Transverse colon (tissue), 4 donors: ENCODE results near the gene SIM2. TPM values are rescaled to one million over a fixed set of nuclear protein-coding genes. Genes with fewer than 3 reads are reported as not detected.

Source experiments
- DNase-seq: peaks from one replicate; pipeline ENCODE4 v3.0.0-alpha.2; 2019
- H3K27ac ChIP-seq, 4 donors: fragments of 200-600 bp; sonication (generic); 2 replicates each; pipeline ENCODE4 v1.5.1; 2016 to 2018; ENCODE audit warnings: inconsistent platforms in 4 of 4
- H3K27me3 ChIP-seq: fragments of 200-600 bp; sonication (generic); 2 replicates; pipeline ENCODE4 v1.5.1; 2017; ENCODE audit warnings: inconsistent platforms
- H3K36me3 ChIP-seq, 4 donors: fragments of 200-600 bp; sonication (generic); 2 replicates each; pipeline ENCODE4 v1.5.1; 2017 to 2019; ENCODE audit warnings: inconsistent platforms in 4 of 4
- H3K4me1 ChIP-seq, 4 donors: fragments of 200-600 bp; sonication (generic); 2 replicates each; pipeline ENCODE4 v1.5.1; 2017 to 2020; ENCODE audit warnings: inconsistent platforms in 4 of 4
- H3K4me3 ChIP-seq, 4 donors: fragments of 200-600 bp; sonication (generic); 1 replicate in 1 of 4; 2 replicates in 3 of 4; pipeline versions ENCODE4 v1.5.1 to v1.6.1; 2017 to 2019; ENCODE audit warnings: inconsistent platforms in 4 of 4
- H3K9me3 ChIP-seq, 2 donors: fragments of 200-600 bp; sonication (generic); 2 replicates each; pipeline ENCODE4 v1.5.1; 2017 to 2019; ENCODE audit warnings: inconsistent platforms in 2 of 2
- EP300 ChIP-seq: sonication (generic); formaldehyde crosslinking; IDR thresholded peaks from one replicate; pipeline ENCODE4 v1.6.1; 2017; ENCODE audit warnings: antibody characterized with exemption, low read depth
- POLR2A ChIP-seq: fragments of 450-650 bp; IDR thresholded peaks from one replicate; pipeline ENCODE4 v1.6.1; 2016; ENCODE audit warnings: antibody characterized with exemption, mild to moderate bottlenecking, moderate library complexity
- POLR2AphosphoS5 ChIP-seq, 3 donors: sonication (generic); formaldehyde crosslinking; IDR thresholded peaks; one replicate each; pipeline ENCODE4 v1.6.1; 2016; ENCODE audit warnings: antibody characterized with exemption in 3 of 3
- WGBS, 2 donors: methylation state at CpG; one replicate each; pipeline ENCODE4 v1.1.5; 2018; ENCODE audit warnings: low coverage in 1 of 2; 5-methylcytosine and 5-hydroxymethylcytosine counted together
- in situ Hi-C, 4 donors: fragments of 200-750 bp; cut with MboI; loops; one replicate each; pipeline versions ENCODE4 v1.15.0 to v1.15.1; 2017; ENCODE audit warnings: low sequenced_read_pairs in 3 of 4, low pct_ligation_motif_present in 1 of 4, low pct_unique_long_range_greater_than_20kb in 1 of 4
- intact Hi-C: fragments of 100-400 bp; cut with DNase I; formaldehyde crosslinking; loops from one replicate; pipeline ENCODE4 v1.15.1; 2023; ENCODE audit warnings: low total_unique reads
- total RNA-seq, 4 donors: library from RNA; depleted of rRNA; stranded (reverse); fragments of >200 nt; gene quantifications; one replicate each; pipeline ENCODE4 v1.1.0, GENCODE V29; 2016
- TF ChIP-seq, protein P1 (sequence below), 5 experiments: fragments of 200-600 bp in 3 of 5; fragments of 450-650 bp in 2 of 5; sonication (generic) in 3 of 5; IDR thresholded peaks; 1 replicate in 2 of 5; 2 replicates in 3 of 5; pipeline ENCODE4 v1.5.1; 2016 to 2017; ENCODE audit warnings: antibody characterized with exemption in 5 of 5, inconsistent platforms in 3 of 5, mild to moderate bottlenecking in 2 of 5, moderate library complexity in 1 of 5

SIM2 gene
- total RNA-seq, 4 donors from 2014 or later = 0.32 TPM; not detected in 3

DNA sequence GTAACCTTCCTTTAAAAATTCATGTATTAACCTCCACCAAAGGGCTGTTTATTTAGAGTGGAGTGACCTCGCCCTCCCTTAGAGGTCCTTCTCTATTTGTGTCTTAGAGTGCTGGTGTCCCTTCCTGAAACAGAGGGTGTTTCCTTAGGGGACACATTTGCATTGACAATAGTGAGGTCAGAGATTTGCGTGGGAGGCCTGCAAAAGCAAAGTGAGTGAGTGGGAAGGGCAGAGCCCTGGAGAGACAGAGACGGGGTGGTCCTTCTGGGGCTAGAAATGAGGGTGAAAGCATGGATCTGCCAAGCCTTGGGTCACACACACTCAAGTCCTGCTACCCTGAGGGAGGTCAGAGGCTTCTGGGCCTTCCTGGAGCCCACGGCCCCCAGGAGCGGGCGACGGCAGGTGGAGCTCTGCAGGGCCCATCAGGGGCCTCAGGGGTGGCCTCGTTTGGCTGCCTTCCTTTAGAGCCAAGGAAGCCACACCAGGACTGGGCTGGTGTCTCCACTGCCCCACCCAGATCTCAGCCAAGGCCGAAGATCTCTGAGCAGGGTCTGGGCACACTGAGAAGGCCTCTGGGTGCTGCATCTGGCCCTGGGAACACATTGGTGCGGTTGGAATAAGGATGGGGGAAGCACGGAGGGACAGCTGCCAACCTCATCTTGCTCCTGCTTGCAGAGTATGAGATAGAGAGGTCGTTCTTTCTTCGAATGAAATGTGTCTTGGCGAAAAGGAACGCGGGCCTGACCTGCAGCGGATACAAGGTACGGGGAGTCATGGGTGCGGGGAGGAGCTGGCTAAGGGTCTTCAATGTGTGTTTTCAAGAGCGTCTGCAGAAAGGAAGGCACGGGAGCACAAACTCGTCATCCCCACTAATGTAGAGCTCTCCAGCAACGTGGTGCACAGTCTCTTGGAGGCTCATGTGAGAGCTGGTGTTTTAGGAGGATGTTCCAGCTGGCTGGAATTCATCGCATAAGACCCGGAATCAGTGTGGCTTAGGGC, 23.8 kb downstream of the SIM2 start:
- Histone ChIP-seq H3K27me3 (peaks cover 7% of the 10 kb centered on the region), H3K4me3 (no peak overlapping the region), H3K4me1 (peaks cover 0 to 14% (median 6%) of the 10 kb centered on the region in 4 donors), H3K27ac (no peak overlapping the region), H3K9me3 (no peaks in the 10 kb centered on the region), H3K36me3 (no peaks in the 10 kb centered on the region)
- in situ Hi-C loops = no loop called here
- WGBS, 2 donors = 91 to 92% methylated on average over 10 to 21 of the region's 25 CpGs
- intact Hi-C loops = no loop called here
- TF ChIP-seq POLR2AphosphoS5 (IDR thresholded peaks at IDR 0.05) = no peak
- TF ChIP-seq EP300 = no peak
- no peak for TF ChIP-seq POLR2A
- TF ChIP-seq, protein P1, sequence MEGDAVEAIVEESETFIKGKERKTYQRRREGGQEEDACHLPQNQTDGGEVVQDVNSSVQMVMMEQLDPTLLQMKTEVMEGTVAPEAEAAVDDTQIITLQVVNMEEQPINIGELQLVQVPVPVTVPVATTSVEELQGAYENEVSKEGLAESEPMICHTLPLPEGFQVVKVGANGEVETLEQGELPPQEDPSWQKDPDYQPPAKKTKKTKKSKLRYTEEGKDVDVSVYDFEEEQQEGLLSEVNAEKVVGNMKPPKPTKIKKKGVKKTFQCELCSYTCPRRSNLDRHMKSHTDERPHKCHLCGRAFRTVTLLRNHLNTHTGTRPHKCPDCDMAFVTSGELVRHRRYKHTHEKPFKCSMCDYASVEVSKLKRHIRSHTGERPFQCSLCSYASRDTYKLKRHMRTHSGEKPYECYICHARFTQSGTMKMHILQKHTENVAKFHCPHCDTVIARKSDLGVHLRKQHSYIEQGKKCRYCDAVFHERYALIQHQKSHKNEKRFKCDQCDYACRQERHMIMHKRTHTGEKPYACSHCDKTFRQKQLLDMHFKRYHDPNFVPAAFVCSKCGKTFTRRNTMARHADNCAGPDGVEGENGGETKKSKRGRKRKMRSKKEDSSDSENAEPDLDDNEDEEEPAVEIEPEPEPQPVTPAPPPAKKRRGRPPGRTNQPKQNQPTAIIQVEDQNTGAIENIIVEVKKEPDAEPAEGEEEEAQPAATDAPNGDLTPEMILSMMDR (IDR thresholded peaks at IDR 0.05) = no peak
- DNase-seq = no peak

DNA sequence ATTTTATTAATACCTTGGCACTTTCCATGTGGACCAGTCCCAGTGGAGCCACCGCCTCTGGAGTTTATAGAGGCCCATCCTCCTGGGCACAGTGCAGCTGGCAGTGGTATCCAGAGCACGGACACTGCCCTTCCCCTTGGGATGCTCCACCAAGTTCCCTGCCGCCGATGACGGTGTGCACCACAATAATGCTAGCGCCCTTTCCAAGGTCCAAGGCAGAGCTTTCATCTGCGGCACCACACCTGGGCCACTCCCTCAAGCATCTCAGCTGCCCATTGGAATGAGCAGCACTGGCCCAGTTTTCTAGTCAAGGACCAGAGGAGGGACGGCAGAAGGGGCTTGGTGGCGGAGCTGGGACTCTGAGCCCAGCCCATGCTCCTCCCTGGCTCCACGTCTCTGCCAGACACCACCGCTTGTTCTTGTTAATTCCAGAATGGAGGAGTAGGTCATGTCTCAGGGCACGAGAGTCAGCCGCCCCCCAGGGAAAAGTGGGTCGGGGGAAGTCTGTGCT, 24.5 kb downstream of the SIM2 start:
- Histone ChIP-seq H3K4me1 (peaks cover 0 to 14% (median 6%) of the 10 kb centered on the region in 4 donors), H3K27me3 (peaks cover 7% of the 10 kb centered on the region), H3K27ac (no peak overlapping the region), H3K36me3 (no peaks in the 10 kb centered on the region), H3K9me3 (no peaks in the 10 kb centered on the region), H3K4me3 (no peak overlapping the region)
- intact Hi-C loops = no loop called here
- DNase-seq = no peak
- in situ Hi-C loops = no loop called here
- 84% methylated on average over 14 of the region's 14 CpGs; no CpG with 5 or more reads in 1 of the 2 donors for WGBS, 2 donors
- no peak for TF ChIP-seq POLR2A
- TF ChIP-seq POLR2AphosphoS5 (IDR thresholded peaks at IDR 0.05) = no peak
- no peak for TF ChIP-seq EP300
- TF ChIP-seq, protein P1 (IDR thresholded peaks at IDR 0.05) = no peak

DNA sequence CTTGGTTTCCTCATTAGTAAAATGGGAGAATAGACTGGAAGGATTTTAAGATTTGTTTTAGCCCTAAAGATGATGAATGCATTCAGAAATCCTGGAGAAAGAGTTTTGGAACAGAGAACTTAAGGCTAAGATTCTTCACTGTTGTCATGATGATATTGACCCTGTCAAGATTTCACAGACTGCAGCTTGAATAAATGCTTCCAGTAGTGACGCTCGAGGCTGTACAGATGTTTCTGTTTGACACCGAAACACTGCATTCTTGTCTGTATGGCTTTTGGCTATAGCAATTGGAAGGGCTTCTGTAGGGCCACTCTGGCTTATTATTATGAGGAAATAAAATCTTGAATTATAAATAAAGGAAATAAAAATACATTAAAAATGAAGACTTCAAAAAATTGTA, 25.7 kb downstream of the SIM2 start:
- H3K4me1 ChIP-seq = peaks cover 0 to 6% (median 3%) of the 10 kb centered on the region in 4 donors
- WGBS, 2 donors = 76 to 80% methylated on average over 1 to 3 of the region's 3 CpGs
- TF ChIP-seq POLR2A (no peak), EP300 (no peak), POLR2AphosphoS5 (IDR thresholded peaks at IDR 0.05) (no peak)
- TF ChIP-seq, protein P1 (IDR thresholded peaks at IDR 0.05) = no peak
- DNase-seq = no peak
- H3K27me3 ChIP-seq = peaks cover 18% of the 10 kb centered on the region
- H3K36me3 ChIP-seq = no peaks in the 10 kb centered on the region
- in situ Hi-C loops = no loop called here
- H3K27ac ChIP-seq = no peak overlapping the region
- intact Hi-C loops = no loop called here
- H3K4me3 ChIP-seq = no peak overlapping the region
- H3K9me3 ChIP-seq = no peaks in the 10 kb centered on the region

DNA sequence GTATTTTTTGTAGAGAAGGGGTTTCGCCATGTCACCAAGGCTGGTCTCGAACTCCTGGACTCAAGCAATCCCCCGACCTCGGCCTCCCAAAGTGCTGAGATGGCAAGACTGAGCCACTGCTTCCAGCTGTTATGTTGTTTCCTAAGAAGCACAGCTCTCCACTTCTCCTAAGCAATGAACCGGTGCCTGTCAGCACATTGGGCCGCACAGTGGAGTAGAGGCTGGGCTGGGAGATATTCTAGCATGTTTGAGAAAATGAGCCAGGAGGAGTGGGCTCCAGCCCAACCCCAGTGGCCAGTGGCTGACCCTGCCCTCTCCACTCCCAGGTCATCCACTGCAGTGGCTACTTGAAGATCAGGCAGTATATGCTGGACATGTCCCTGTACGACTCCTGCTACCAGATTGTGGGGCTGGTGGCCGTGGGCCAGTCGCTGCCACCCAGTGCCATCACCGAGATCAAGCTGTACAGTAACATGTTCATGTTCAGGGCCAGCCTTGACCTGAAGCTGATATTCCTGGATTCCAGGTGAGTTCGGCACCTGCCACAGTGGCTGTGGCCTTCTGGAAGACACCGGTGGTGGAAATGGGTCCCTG, 27.0 kb downstream of the SIM2 start:
- Histone ChIP-seq H3K4me1 (no peaks in the 10 kb centered on the region), H3K27me3 (peaks cover 31% of the 10 kb centered on the region), H3K4me3 (no peak overlapping the region), H3K9me3 (no peaks in the 10 kb centered on the region), H3K27ac (no peak overlapping the region), H3K36me3 (no peaks in the 10 kb centered on the region)
- in situ Hi-C loops (no loop called here), intact Hi-C loops (no loop called here)
- TF ChIP-seq POLR2AphosphoS5 (IDR thresholded peaks at IDR 0.05) = no peak
- no peak for TF ChIP-seq POLR2A
- TF ChIP-seq, protein P1 (IDR thresholded peaks at IDR 0.05) = no peak
- no peak for TF ChIP-seq EP300
- DNase-seq = peak; percentile 1
- 93 to 100% methylated on average over 1 to 12 of the region's 12 CpGs for WGBS, 2 donors
